Endothelial cell of umbilical vein (primary cell): Measurements from ENCODE around the gene COL5A3. TPM values are rescaled to one million over a fixed set of nuclear protein-coding genes. Genes with fewer than 3 reads are reported as not detected.

Experiments
- BruUV-seq: library from RNA; stranded (reverse); fragments of 400-500 nt; replicated peaks from 2 replicates; lab custom pipeline; 2021; lab: Mats Ljungman, UMichigan
- CTCF ChIA-PET: fragments of 300-600, 350-600 bp; sonication (Branson Sonifier 250); formaldehyde crosslinking; loops from one replicate; lab custom pipeline; 2021; ENCODE audit warnings: antibody characterized with exemption, inconsistent platforms; lab: Charles Lee
- POLR2A ChIA-PET: fragments of 300-600, 350-600 bp; sonication (Branson Sonifier 250); formaldehyde crosslinking; loops from one replicate; lab custom pipeline; 2021; ENCODE audit warnings: antibody characterized with exemption, inconsistent platforms; lab: Charles Lee
- DNase-seq: peaks from one replicate; pipeline ENCODE4 v3.0.0-alpha.2; 2011; ENCODE audit warnings: low read depth, low spot score
- FAIRE-seq: peaks from 2 replicates; lab custom pipeline; 2011; peaks lifted over from hg19 to GRCh38; lab: Jason Lieb, UNC
- H2AFZ ChIP-seq: 2 replicates; pipeline ENCODE4 v1.6.0; 2012; ENCODE audit warnings: low read depth, low read length, control low read depth, inconsistent platforms
- H3K27ac ChIP-seq: 2 replicates; pipeline ENCODE4 v1.5.1; 2011; ENCODE audit warnings: low read depth, mild to moderate bottlenecking, control low read depth, low read length, moderate library complexity; ENCODE audit not compliant: insufficient read depth
- H3K27me3 ChIP-seq, 2 experiments: 2 replicates each; pipeline versions ENCODE4 v1.6.0 to v1.6.1; 2011; ENCODE audit warnings: low read length in 2 of 2, mixed read lengths in 1 of 2; ENCODE audit not compliant: control insufficient read depth in 2 of 2, insufficient read depth in 2 of 2
- H3K36me3 ChIP-seq, 2 experiments: 2 replicates in 1 of 2; 3 replicates in 1 of 2; pipeline ENCODE4 v1.5.1; 2011; ENCODE audit warnings: low read length in 2 of 2, mild to moderate bottlenecking in 1 of 2, moderate library complexity in 1 of 2; ENCODE audit not compliant: control insufficient read depth in 2 of 2, insufficient read depth in 2 of 2; ENCODE audit errors: extremely low read depth in 1 of 2
- H3K4me1 ChIP-seq: 3 replicates; pipeline ENCODE4 v1.5.1; 2011; ENCODE audit warnings: mild to moderate bottlenecking, low read length; ENCODE audit not compliant: control insufficient read depth, insufficient read depth; ENCODE audit errors: extremely low read depth
- H3K4me2 ChIP-seq: 2 replicates; pipeline ENCODE4 v1.6.1; 2011; ENCODE audit warnings: low read length, control low read depth, mixed read lengths; ENCODE audit not compliant: insufficient read depth
- H3K4me3 ChIP-seq, 3 experiments: fragments of 200-600 bp in 1 of 3; sonication (generic), shearing (Covaris generic) in 1 of 3; replicated peaks in 1 of 3; 2 replicates each; pipeline ENCODE4 v1.5.1; 2011 to 2016; ENCODE audit warnings: control low read depth in 3 of 3, low read length in 3 of 3, mild to moderate bottlenecking in 2 of 3, inconsistent platforms in 1 of 3, low read depth in 1 of 3, moderate library complexity in 1 of 3; ENCODE audit not compliant: insufficient read depth in 1 of 3
- H3K79me2 ChIP-seq: 2 replicates; pipeline ENCODE4 v1.6.0; 2012; ENCODE audit warnings: low read length, inconsistent platforms; ENCODE audit not compliant: control insufficient read depth, insufficient read depth
- H3K9ac ChIP-seq: replicated peaks from 2 replicates; pipeline ENCODE3; 2011; ENCODE audit warnings: low read length, control low read depth; ENCODE audit not compliant: insufficient read depth; ENCODE audit errors: extremely low read depth
- H3K9me1 ChIP-seq: replicated peaks from 3 replicates; pipeline ENCODE4 v1.6.0; 2011; ENCODE audit warnings: mild to moderate bottlenecking, low read length; ENCODE audit not compliant: control insufficient read depth, insufficient read depth; ENCODE audit errors: extremely low read depth
- H3K9me3 ChIP-seq: replicated peaks from 2 replicates; pipeline ENCODE4 v1.5.1; 2012; ENCODE audit warnings: low read length, inconsistent platforms; ENCODE audit not compliant: control insufficient read depth, insufficient read depth
- H4K20me1 ChIP-seq: replicated peaks from 2 replicates; pipeline ENCODE3; 2011; ENCODE audit warnings: mild to moderate bottlenecking, low read length; ENCODE audit not compliant: control insufficient read depth, insufficient read depth; ENCODE audit errors: extremely low read depth
- EZH2 ChIP-seq: IDR thresholded peaks from 2 replicates; pipeline ENCODE4 v1.6.1; 2012; ENCODE audit warnings: borderline replicate concordance, low read depth, mild to moderate bottlenecking, moderate library complexity, low read length, inconsistent platforms; ENCODE audit not compliant: severe bottlenecking
- FOS ChIP-seq: IDR thresholded peaks from 2 replicates; pipeline ENCODE4 v1.6.1; 2011; ENCODE audit warnings: mild to moderate bottlenecking, low read length, moderate library complexity, borderline replicate concordance; ENCODE audit not compliant: insufficient read depth
- GATA2 ChIP-seq: IDR thresholded peaks from 2 replicates; pipeline ENCODE4 v1.7.0; 2011; ENCODE audit warnings: low read depth, mild to moderate bottlenecking, moderate library complexity, mixed read lengths, low read length; ENCODE audit not compliant: insufficient read length, insufficient read depth
- JUN ChIP-seq: IDR thresholded peaks from 2 replicates; pipeline ENCODE4 v1.6.1; 2011; ENCODE audit warnings: borderline replicate concordance, low read depth; ENCODE audit not compliant: insufficient read length, insufficient read depth
- MYC ChIP-seq: IDR thresholded peaks from one replicate; pipeline ENCODE4 v1.6.1; 2011; ENCODE audit warnings: mild to moderate bottlenecking, low read depth, low read length
- POLR2A ChIP-seq: IDR thresholded peaks from 2 replicates; pipeline ENCODE4 v1.6.1; 2012; ENCODE audit warnings: low read depth, mild to moderate bottlenecking, control low read depth, low read length
- POLR2AphosphoS5 ChIP-seq: IDR thresholded peaks from 2 replicates; pipeline ENCODE4 v1.6.1; 2012; ENCODE audit warnings: low read depth, mild to moderate bottlenecking, control low read depth, low read length, moderate library complexity; ENCODE audit not compliant: insufficient read depth
- dilution Hi-C: fragments of 300-500 bp; cut with MboI; formaldehyde crosslinking; loops from one replicate; pipeline ENCODE4 v1.15.0; 2019; ENCODE audit warnings: low sequenced_read_pairs; ENCODE audit not compliant: extremely low pct_ligation_motif_present
- intact Hi-C: fragments of 100-400 bp; cut with micrococcal nuclease; formaldehyde crosslinking; loops from one replicate; pipeline ENCODE4 v1.10.0; 2022
- polyA plus RNA-seq, 4 experiments: library from polyadenylated mRNA; depleted of rRNA in 3 of 4; stranded (reverse) in 3 of 4; unstranded in 1 of 4; fragments of >200 nt; gene quantifications; 2 replicates each; pipeline versions ENCODE4 v1.2.1 to v1.2.3, GENCODE V29; 2011 to 2012; ENCODE audit warnings: missing spikeins in 1 of 4
- total RNA-seq: library from RNA; stranded (reverse); gene quantifications from 2 replicates; pipeline ENCODE4 v1.2.3, GENCODE V29; 2021
- TF ChIP-seq, protein P1 (sequence below): IDR thresholded peaks from 2 replicates; pipeline ENCODE4 v1.6.1; 2011; ENCODE audit not compliant: insufficient read depth, insufficient read length
- TF ChIP-seq, protein P2 (sequence below), 2 donors: IDR thresholded peaks; 1 replicate in 1 of 2; 2 replicates in 1 of 2; pipeline ENCODE4 v1.5.1; 2011; ENCODE audit warnings: low read length in 2 of 2, mild to moderate bottlenecking in 2 of 2, moderate library complexity in 2 of 2, control low read depth in 1 of 2, inconsistent platforms in 1 of 2, low read depth in 1 of 2; ENCODE audit not compliant: insufficient read depth in 1 of 2; ENCODE audit errors: extremely low read depth in 1 of 2

The COL5A3 gene
- total and polyA plus RNA-seq, 2 donors (not counting 3 experiments of a cell fraction or from before 2014, with no cell fraction given): not detected

DNA sequence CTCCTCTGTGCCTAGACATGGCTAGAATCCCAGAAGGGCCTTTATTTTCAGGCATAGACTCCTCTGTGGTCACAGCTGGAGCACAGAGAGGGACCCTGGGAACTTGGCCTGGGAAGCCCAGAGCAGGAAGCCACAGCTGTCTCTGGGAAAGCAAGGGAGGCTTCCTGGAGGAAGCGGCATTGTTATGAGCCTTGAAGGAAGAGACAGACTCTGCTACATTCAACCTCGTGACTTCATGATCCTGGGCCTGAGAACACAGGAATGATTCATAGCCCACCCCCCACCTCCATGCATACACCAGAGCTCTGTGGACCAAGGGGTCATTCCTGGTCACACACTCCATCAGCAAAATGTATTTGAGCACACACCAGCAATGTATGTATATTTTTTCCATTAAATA, 11.6 kb upstream of the COL5A3 start:
- TF ChIP-seq EZH2 (no peak), JUN (no peak), GATA2 (no peak), POLR2AphosphoS5 (no peak), FOS (no peak), POLR2A (no peak), MYC (no peak)
- TF ChIP-seq, protein P1, sequence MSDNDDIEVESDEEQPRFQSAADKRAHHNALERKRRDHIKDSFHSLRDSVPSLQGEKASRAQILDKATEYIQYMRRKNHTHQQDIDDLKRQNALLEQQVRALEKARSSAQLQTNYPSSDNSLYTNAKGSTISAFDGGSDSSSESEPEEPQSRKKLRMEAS: no peak
- TF ChIP-seq, protein P2, sequence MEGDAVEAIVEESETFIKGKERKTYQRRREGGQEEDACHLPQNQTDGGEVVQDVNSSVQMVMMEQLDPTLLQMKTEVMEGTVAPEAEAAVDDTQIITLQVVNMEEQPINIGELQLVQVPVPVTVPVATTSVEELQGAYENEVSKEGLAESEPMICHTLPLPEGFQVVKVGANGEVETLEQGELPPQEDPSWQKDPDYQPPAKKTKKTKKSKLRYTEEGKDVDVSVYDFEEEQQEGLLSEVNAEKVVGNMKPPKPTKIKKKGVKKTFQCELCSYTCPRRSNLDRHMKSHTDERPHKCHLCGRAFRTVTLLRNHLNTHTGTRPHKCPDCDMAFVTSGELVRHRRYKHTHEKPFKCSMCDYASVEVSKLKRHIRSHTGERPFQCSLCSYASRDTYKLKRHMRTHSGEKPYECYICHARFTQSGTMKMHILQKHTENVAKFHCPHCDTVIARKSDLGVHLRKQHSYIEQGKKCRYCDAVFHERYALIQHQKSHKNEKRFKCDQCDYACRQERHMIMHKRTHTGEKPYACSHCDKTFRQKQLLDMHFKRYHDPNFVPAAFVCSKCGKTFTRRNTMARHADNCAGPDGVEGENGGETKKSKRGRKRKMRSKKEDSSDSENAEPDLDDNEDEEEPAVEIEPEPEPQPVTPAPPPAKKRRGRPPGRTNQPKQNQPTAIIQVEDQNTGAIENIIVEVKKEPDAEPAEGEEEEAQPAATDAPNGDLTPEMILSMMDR (IDR thresholded peaks at IDR 0.05; ENCODE audit: extremely low read depth in 1 of 2, insufficient read depth in 1 of 2, low read depth in 1 of 2, low read length in 2 of 2): no peak
- Histone ChIP-seq H3K27ac (no peak overlapping the region), H3K79me2 (no peaks in the 10 kb centered on the region), H3K4me3 (no peak overlapping the region), H3K9me3 (no peaks in the 10 kb centered on the region), H3K4me2 (no peak overlapping the region), H3K4me1 (no peaks in the 10 kb centered on the region), H3K27me3 (peaks cover 2% of the 10 kb centered on the region in 2 experiments), H4K20me1 (no peaks in the 10 kb centered on the region), H3K36me3 (no peaks in the 10 kb centered on the region), H3K9me1 (no peaks in the 10 kb centered on the region), H3K9ac (no peak overlapping the region), H2AFZ (no peak overlapping the region)
- dilution Hi-C loops: no loop called here
- DNase-seq: no peak
- POLR2A ChIA-PET: no interaction called here
- no peak for FAIRE-seq
- CTCF ChIA-PET: interaction anchor here (2.4 kb wide), 1 partner anchor 22 kb away, joined by 10 read pairs; no protein-coding TSS in a partner anchor
- intact Hi-C loops: no loop called here
- no TSS peak for BruUV-seq
